GM21737 (cell line): ENCODE results near the gene NR2C2.

ENCODE experiments used
- ATAC-seq: cut with Tn5 transposase; IDR thresholded peaks from one replicate; pipeline ENCODE4 v1.9.1; 2021; ENCODE audit warnings: mild to moderate bottlenecking, moderate library complexity; ENCODE audit not compliant: unreplicated experiment

The NR2C2 gene

GRCh38 chr3:15014606-15015328, 67.4 kb downstream of the NR2C2 start:
- no peak for ATAC-seq

GRCh38 chr3:15015456-15015855, 68.1 kb downstream of the NR2C2 start:
- ATAC-seq: no peak

GRCh38 chr3:15017191-15017590, 69.8 kb downstream of the NR2C2 start:
- no peak for ATAC-seq

GRCh38 chr3:15023249-15023648, 75.9 kb downstream of the NR2C2 start:
- ATAC-seq: no peak

GRCh38 chr3:15023719-15024118, 76.3 kb downstream of the NR2C2 start:
- ATAC-seq: no peak

- ATAC-seq: no peak
Observed at GRCh38 chr3:15029625-15030024, 82.2 kb downstream of the NR2C2 start.

GRCh38 chr3:15032650-15033049, 85.3 kb downstream of the NR2C2 start:
- ATAC-seq: no peak

- ATAC-seq: no peak
Observed at GRCh38 chr3:15033103-15033502, 85.7 kb downstream of the NR2C2 start.

- no peak for ATAC-seq
Observed at GRCh38 chr3:15038306-15038705, 90.9 kb downstream of the NR2C2 start.

GRCh38 chr3:15040844-15041243, 93.5 kb downstream of the NR2C2 start:
- no peak for ATAC-seq

- ATAC-seq: no peak
Observed at GRCh38 chr3:15041950-15042349, 94.6 kb downstream of the NR2C2 start.

GRCh38 chr3:15042936-15043335, 95.6 kb downstream of the NR2C2 start:
- ATAC-seq: no peak

- no peak for ATAC-seq
Observed at GRCh38 chr3:15043408-15044171, 96.2 kb downstream of the NR2C2 start.

GRCh38 chr3:15044326-15044725, 96.9 kb downstream of the NR2C2 start:
- ATAC-seq: no peak

GRCh38 chr3:15045667-15046066, 98.3 kb downstream of the NR2C2 start:
- ATAC-seq: no peak

GRCh38 chr3:15049584-15049983, 102.2 kb downstream of the NR2C2 start:
- ATAC-seq: no peak

- peak; percentile 61 for ATAC-seq
Observed at GRCh38 chr3:15050405-15051092, 103.2 kb downstream of the NR2C2 start.

GRCh38 chr3:15051531-15051930, 104.1 kb downstream of the NR2C2 start:
- ATAC-seq: peak; percentile 49

GRCh38 chr3:15052335-15053242, 105.2 kb downstream of the NR2C2 start:
- no peak for ATAC-seq

- no peak for ATAC-seq
Observed at GRCh38 chr3:15053541-15053940, 106.2 kb downstream of the NR2C2 start.
